HepG2 (cell line): ENCODE measurements around the gene MEX3A. TPM values are rescaled to one million over a fixed set of nuclear protein-coding genes. Genes with fewer than 3 reads are reported as not detected.

Experiments
- ARNT ChIP-seq: fragments of 450-650 bp; IDR thresholded peaks from 2 replicates; pipeline ENCODE4 v1.6.1; 2017
- ATM ChIP-seq: fragments of 450-650 bp; IDR thresholded peaks from 2 replicates; pipeline ENCODE4 v1.7.1; 2017; ENCODE audit warnings: mild to moderate bottlenecking, borderline replicate concordance
- CENPT ChIP-seq: sonication (generic); formaldehyde crosslinking; IDR thresholded peaks from 2 replicates; pipeline ENCODE4 v1.8.0; 2022; ENCODE audit warnings: low read depth, mild to moderate bottlenecking, moderate library complexity, missing genetic modification reagents
- CSRNP2 ChIP-seq: sonication (generic); formaldehyde crosslinking; conservative IDR thresholded peaks from 2 replicates; pipeline ENCODE4 v1.8.0; 2022; ENCODE audit warnings: low read depth, missing genetic modification reagents
- ELF4 ChIP-seq: sonication (generic); formaldehyde crosslinking; IDR thresholded peaks from 2 replicates; pipeline ENCODE4 v1.5.0; 2020; ENCODE audit warnings: missing genetic modification reagents, mild to moderate bottlenecking, moderate library complexity, borderline replicate concordance
- HIVEP1 ChIP-seq: sonication (generic); formaldehyde crosslinking; IDR thresholded peaks from 2 replicates; pipeline ENCODE4 v1.4.0; 2020; ENCODE audit warnings: mild to moderate bottlenecking, missing genetic modification reagents
- MXD4 ChIP-seq: IDR thresholded peaks from 2 replicates; pipeline ENCODE4 v1.6.1; 2016; ENCODE audit warnings: mild to moderate bottlenecking, missing biosample characterization, missing genetic modification reagents
- PCBP1 ChIP-seq: fragments of 200-400 bp; formaldehyde crosslinking; IDR thresholded peaks from 2 replicates; pipeline ENCODE4 v1.6.1; 2017; ENCODE audit warnings: mild to moderate bottlenecking, low read depth, low read length, borderline replicate concordance
- PITX1 ChIP-seq: sonication (generic); formaldehyde crosslinking; IDR thresholded peaks from 2 replicates; pipeline ENCODE4 v1.5.1; 2020; ENCODE audit warnings: mild to moderate bottlenecking, missing genetic modification reagents
- RAD21 ChIP-seq: fragments of 450-650 bp; formaldehyde crosslinking; IDR thresholded peaks from 2 replicates; pipeline ENCODE4 v1.5.0; 2020; ENCODE audit warnings: mild to moderate bottlenecking
- SRF ChIP-seq: IDR thresholded peaks from 2 replicates; pipeline ENCODE4 v1.6.1; 2011; ENCODE audit warnings: mild to moderate bottlenecking, low read depth, low read length, moderate library complexity
- TOE1 ChIP-seq: sonication (generic); formaldehyde crosslinking; IDR thresholded peaks from 2 replicates; pipeline ENCODE4 v1.4.0; 2020; ENCODE audit warnings: mild to moderate bottlenecking, missing genetic modification reagents
- ZBTB42 ChIP-seq: sonication (generic); formaldehyde crosslinking; IDR thresholded peaks from 2 replicates; pipeline ENCODE4 v1.5.0; 2020; ENCODE audit warnings: mild to moderate bottlenecking, missing genetic modification reagents
- ZFY ChIP-seq: sonication (generic); formaldehyde crosslinking; IDR thresholded peaks from 2 replicates; pipeline ENCODE4 v1.4.0; 2020; ENCODE audit warnings: missing genetic modification reagents
- ZNF101 ChIP-seq: sonication (generic); formaldehyde crosslinking; IDR thresholded peaks from 2 replicates; pipeline ENCODE4 v1.4.0; 2020; ENCODE audit warnings: mild to moderate bottlenecking, low read depth, missing genetic modification reagents, borderline replicate concordance
- ZNF619 ChIP-seq: sonication (generic); formaldehyde crosslinking; IDR thresholded peaks from 2 replicates; pipeline ENCODE4 v1.4.0; 2020; ENCODE audit warnings: mild to moderate bottlenecking, missing genetic modification reagents
- ZNF639 ChIP-seq: conservative IDR thresholded peaks from 2 replicates; pipeline ENCODE4 v1.6.1; 2018; ENCODE audit warnings: missing genetic modification reagents
- ZNF646 ChIP-seq: sonication (generic); formaldehyde crosslinking; IDR thresholded peaks from 2 replicates; pipeline ENCODE4 v1.9.0; 2021; ENCODE audit warnings: mild to moderate bottlenecking, missing genetic modification reagents
- ZSCAN29 ChIP-seq: sonication (generic); formaldehyde crosslinking; conservative IDR thresholded peaks from 2 replicates; pipeline ENCODE4 v1.4.0; 2020; ENCODE audit warnings: mild to moderate bottlenecking, missing genetic modification reagents
- polyA plus RNA-seq, 8 experiments: library from polyadenylated mRNA; depleted of rRNA in 3 of 8; stranded (reverse) in 7 of 8; unstranded in 1 of 8; fragments of >200 nt; fragmentation: Illumina TruSeq in 4 of 8; extraction: Trizol in 4 of 8; gene quantifications; 2 replicates each; pipeline versions ENCODE4 v1.2.1 to v1.2.3, GENCODE V29; 2011 to 2016; ENCODE audit warnings: low read depth in 4 of 8, missing spikeins in 1 of 8, mixed read lengths in 1 of 8; ENCODE audit not compliant: insufficient read depth in 1 of 8
- total RNA-seq, 5 experiments: library from RNA; depleted of rRNA; stranded (reverse); fragments of >200 nt; fragmentation: Illumina TruSeq; extraction: Trizol; gene quantifications; 2 replicates each; pipeline ENCODE4 v1.2.3, GENCODE V29; 2016; ENCODE audit warnings: low read depth in 1 of 5
- TF ChIP-seq, protein P1 (sequence below): IDR thresholded peaks from 2 replicates; pipeline ENCODE4 v1.6.1; 2016; ENCODE audit warnings: control low read depth
- TF ChIP-seq, protein P2 (sequence below): sonication (generic); formaldehyde crosslinking; IDR thresholded peaks from 2 replicates; pipeline ENCODE4 v1.5.0; 2020; ENCODE audit warnings: missing genetic modification reagents, mild to moderate bottlenecking, borderline replicate concordance

Gene MEX3A
- total and polyA plus RNA-seq, 2 of the 13 experiments (the other 11 are each of a cell fraction or from before 2014, with no cell fraction given): 7.6 to 9.1 TPM

DNA sequence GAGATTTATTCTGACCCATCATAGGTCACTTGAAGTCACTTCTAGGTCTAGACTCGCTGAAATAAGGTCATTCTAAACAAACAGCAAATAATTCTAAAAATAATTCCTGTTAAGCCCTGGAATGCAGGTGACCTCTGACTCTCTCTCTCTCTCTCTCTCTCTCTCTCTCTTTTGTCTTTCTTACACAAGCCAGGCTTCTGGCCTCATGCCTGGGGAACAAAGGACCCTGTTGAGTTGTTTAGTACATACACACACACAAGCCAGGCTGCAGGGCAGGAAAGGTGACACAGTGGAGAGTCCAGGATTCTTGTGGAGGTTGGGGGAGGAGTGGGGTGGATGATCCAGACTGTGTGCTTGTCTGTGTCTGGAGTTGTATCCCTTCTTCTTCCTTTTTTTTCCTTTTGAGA, 4.0 kb upstream of the MEX3A start (continued):
- TF ChIP-seq, protein P1, sequence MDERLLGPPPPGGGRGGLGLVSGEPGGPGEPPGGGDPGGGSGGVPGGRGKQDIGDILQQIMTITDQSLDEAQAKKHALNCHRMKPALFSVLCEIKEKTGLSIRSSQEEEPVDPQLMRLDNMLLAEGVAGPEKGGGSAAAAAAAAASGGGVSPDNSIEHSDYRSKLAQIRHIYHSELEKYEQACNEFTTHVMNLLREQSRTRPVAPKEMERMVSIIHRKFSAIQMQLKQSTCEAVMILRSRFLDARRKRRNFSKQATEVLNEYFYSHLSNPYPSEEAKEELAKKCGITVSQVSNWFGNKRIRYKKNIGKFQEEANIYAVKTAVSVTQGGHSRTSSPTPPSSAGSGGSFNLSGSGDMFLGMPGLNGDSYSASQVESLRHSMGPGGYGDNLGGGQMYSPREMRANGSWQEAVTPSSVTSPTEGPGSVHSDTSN (CRISPR knock-in tag): no peak
- TF ChIP-seq ZBTB42 (CRISPR knock-in tag): no peak
- peak; percentile 34; the same call in 1 of the 2 replicates for TF ChIP-seq MXD4
- no peak for TF ChIP-seq ZSCAN29
- TF ChIP-seq SRF: no peak
- TF ChIP-seq ATM: peak; percentile 93; the same call in 1 of the 2 replicates
- TF ChIP-seq ELF4 (CRISPR knock-in tag): no peak
- peak; percentile 91 for TF ChIP-seq ZNF646 (CRISPR knock-in tag)
- peak; percentile 80; the same call in 1 of the 2 replicates for TF ChIP-seq TOE1 (CRISPR knock-in tag)
- TF ChIP-seq ZNF101 (CRISPR knock-in tag): no peak
- TF ChIP-seq PITX1 (CRISPR knock-in tag): peak; percentile 99
- no peak for TF ChIP-seq RAD21 (CRISPR knock-in tag)
- TF ChIP-seq, protein P2, sequence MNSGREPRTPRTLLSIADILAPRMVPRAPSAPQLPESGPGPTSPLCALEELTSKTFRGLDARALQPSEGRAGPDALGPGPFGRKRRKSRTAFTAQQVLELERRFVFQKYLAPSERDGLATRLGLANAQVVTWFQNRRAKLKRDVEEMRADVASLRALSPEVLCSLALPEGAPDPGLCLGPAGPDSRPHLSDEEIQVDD (CRISPR knock-in tag): no peak
- TF ChIP-seq ZFY (CRISPR knock-in tag): peak; percentile 37; the same call in 1 of the 2 replicates
- no peak for TF ChIP-seq ZNF639 (CRISPR knock-in tag)
- TF ChIP-seq CSRNP2 (CRISPR knock-in tag): no peak
- TF ChIP-seq ZNF619 (CRISPR knock-in tag): no peak
- no peak for TF ChIP-seq PCBP1
- TF ChIP-seq HIVEP1: no peak
- no peak for TF ChIP-seq CENPT (CRISPR knock-in tag)
- TF ChIP-seq ARNT: no peak
